Stimulated activated CD8-positive, alpha-beta memory T cell treated with anti-CD3 and anti-CD28 coated beads, Interleukin-2, amount 100 ng/mL, for 48 hours (primary cell): ENCODE data around the gene PRPF8.

Experiments used
- DNase-seq, 2 donors: peaks; one replicate each; pipeline ENCODE4 v3.0.0-alpha.2; 2020; ENCODE audit warnings: low read depth in 2 of 2

Gene PRPF8

DNA sequence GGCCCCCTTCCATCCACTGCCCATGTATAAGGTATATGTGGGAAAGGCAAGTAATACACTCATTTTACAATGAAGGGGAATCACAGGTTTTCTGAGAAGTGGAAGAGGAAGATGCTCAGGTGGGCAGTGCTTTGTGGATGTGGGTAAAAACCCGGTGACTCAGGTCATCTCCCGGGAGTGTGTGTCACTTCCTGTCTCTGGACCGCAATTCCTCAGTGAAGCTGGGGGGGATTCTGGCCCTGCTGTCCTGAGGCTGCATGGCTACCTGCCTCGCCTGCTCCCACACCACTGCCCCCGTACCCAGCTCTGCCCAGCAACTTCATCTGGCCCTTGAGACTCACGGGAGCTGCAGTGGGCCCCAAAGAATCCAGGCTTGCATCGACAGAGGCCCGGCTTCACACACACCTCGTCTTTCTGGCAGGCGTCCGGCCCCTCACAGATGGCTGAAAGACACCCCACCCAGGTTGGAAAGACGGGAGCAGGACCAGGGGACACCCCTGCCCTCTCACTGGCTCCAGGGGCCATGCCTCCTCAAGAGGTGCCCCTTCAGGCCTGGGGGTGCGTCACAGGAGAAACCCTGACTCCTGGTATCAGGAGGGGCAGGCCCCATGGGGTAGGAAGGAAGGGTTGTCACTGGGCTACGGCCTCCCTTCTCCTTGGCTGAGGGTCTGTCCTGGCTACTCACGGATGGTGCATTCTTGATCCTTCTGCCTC lies 40.0 kb downstream of the PRPF8 start:
- DNase-seq: no peak

DNA sequence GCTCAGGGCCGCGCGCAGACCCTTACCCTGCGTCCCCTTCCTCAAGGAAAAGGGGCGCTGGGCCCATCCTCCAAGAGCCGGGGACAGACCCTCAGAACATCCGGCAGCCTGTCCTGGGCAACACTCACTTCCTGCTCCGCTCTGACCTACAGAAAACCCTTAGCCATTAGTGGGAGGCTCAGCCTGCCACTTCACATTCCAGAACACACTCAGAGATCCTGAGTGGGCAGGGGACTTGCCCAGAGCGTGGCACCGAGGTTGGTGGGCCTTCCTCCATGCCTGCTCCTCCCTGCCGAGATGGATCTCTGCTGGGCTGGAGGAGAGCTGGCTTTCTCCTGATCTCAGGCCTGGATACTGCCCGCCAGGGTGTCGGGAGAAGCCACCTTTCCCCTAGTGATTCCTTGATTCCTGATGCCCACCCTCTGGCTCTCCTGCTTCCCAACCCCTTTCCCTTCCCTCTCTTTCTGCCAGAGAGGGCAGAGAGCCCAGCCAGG lies 40.6 kb downstream of the PRPF8 start:
- no peak for DNase-seq

DNA sequence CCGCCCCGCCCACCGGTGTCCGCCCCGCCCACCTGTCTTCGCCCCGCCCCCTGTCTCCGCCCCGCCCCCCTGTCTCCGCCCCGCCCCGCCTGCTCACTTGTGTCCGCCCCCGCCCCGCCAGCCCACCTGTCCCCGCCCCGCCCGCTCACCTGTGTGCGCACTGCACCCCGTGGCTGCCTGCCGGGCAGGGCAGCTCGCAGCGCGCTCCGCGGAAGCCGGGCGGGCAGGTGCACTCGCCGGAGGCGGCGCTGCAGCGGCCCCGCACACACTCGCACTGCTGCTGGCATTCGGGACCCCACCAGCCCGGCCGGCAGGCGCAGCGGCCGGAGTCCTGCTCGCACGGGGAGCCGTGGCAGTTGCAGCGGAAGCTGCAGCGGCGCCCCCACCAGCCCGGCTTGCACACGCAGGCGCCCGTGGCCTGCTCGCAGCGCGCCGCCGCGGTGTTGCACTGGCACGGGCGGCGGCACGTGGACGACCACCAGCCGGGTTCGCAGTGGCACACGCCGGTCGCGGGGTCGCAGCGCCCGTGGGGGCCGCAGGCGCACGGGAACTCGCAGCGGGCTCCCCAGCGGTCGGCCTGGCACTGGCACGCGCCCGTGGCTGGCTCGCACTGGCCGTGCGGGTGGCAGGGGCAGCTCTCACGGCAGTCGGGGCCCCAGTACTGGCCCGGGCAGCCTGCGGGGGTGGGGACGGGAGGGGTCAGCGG lies 41.2 kb downstream of the PRPF8 start:
- no peak for DNase-seq

DNA sequence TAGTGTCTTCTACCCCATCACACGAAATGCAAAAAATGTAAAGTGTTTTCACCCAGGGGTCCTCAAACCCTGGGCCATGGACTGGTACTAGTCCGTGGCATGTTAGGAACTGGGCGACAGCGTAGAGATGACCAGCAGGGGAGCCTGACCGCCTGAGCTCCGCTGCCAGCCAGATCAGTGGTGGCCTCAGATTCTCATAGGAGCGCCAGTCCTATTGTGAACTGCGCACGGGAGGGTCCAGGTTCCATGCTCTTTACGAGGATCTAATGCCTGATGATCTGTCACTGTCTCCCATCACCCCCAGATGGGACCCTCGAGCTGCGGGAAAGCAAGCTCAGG lies 43.6 kb downstream of the PRPF8 start:
- no peak for DNase-seq

DNA sequence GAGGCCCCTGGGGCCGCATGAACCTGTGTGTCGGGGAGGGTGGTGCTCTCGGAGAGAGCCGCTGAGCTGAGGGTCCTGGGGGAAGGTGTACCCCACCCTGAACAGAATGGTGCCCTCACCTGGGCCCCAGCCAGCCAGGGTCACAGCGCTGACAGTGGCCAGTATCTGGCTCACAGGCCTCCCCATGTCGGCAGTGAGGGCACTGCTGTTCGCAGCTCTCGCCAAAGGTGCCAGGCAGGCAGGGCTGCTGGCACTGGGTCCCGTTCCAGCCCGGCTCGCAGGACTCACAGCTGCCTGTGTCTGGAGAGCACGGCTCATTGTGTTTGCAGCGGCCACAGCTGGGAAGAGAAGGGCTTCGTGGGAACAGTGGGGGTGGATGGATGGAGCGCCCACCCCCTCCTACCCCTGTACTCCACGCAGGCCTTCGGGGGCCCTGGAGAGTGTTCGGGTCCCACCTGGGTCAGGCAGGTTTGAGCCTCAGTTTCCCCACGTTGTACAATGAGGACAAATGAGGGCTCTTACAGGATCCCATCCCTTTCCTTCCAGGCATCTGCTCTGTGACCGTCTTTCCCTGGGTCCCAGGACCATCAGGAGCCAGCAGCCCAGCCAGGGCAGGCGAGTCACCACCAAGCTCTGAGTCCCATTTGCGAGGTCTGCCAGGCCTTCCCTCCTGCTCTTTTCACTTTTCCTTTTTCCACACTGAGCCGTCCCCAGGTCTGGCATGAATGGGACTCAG lies 44.2 kb downstream of the PRPF8 start:
- DNase-seq: no peak

DNA sequence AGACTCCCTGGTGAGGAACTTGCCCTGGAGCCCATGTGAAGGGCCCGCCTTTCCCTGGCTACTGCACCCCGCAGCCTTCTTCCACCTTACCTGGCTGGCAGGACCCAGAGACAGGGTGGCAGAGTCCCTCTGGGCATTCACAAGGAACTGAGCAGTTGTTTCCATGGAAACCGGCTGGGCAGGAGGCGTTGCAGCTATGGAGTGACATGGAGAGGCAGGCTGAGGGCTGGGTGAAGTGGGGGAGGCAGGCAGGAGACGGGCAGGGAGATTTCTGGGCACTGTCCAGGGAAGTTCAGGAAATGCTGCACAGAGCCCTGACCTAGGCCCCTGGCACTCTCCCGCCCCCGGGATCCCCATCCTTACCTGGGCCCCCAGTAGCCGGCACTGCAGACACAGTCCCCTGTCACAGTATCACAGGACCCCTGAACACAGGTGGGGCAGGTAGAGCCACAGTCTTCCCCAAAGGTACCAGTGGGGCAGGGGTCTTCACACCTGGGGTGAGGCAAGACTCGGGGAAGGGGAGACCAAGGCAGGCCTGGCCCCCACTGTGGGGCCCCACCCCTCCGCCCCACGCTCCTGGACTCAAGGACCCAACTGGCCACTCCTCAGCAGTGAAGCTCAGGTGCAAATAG lies 45.0 kb downstream of the PRPF8 start:
- no peak for DNase-seq

DNA sequence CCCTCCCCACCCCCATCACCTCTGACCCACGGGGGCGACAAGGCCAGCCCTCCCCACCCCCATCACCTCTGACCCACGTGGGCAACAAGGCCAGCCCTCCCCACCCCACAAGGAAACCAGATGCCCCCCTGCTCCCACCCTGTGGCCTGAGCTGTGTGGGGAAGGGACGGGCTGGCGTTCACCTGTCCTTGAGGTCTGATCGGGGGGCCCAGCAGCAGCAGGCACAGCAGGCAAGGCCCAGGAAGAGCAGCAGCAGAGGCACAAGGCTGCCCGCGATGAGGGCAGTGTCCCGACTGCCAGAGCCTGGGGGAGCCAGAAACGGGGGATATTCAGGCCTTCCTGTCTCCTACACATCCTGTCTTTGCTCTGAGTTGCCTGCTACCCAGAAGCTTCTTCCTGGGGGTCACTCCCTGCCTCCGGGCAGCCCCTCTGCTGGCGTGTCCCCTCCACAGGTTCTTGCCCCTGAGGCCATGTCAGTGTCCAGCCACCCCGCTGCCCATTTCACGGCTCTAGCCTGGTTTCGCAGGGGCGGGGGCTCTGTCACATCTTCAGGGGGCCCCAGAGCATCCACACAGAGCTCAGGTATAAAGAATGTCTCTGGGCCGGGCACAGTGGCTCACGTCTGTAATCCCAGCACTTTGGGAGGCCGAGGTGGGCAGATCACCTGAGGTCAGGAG lies 45.9 kb downstream of the PRPF8 start:
- DNase-seq: no peak

DNA sequence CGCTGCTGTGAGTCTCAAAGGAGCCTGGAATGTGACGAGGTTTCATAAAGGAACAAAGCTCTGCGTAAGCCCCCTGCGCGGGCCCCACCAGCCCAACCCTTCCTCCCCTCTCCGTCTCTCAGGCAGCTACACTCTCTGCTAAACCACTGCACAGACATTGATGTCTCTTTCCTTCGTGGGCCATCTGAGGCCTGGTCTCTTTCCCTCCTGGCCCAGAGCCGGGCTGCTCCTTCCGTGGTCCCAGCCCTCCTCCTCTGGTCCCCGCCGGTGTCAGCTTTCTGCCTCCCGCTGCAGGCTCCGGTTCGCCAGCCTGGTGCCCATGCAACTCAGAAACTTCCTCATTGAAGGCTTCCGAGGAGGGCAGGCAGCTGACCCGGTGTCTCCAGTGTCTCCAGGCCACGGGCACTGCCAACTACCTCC lies 46.5 kb downstream of the PRPF8 start:
- no peak for DNase-seq

DNA sequence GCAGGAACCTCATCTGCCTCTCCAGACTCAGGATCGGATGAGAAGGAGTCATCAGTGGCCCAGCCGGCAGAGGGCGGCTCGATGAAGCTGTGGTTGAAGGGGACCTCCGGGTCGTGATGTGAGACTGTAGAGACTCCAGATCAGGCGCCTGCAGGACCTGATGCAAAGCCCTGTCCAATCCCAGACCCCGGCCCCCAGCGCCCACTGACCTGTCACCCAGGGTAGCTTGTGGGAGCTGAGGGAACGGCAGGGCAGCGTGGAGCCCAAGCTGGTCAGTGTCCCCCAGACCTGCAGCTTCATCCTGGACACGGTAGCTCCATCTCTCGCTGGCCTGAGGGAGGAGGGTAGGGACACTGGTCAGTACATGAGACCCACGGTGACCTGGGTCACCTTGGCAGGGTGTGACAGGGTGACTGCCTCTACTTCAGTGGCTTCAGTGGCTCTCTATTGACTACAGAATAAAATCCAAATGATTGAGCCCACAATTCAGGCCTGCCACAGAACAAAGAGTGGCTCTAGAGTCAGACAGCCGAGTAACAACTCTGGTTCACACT lies 47.9 kb downstream of the PRPF8 start:
- no peak for DNase-seq

DNA sequence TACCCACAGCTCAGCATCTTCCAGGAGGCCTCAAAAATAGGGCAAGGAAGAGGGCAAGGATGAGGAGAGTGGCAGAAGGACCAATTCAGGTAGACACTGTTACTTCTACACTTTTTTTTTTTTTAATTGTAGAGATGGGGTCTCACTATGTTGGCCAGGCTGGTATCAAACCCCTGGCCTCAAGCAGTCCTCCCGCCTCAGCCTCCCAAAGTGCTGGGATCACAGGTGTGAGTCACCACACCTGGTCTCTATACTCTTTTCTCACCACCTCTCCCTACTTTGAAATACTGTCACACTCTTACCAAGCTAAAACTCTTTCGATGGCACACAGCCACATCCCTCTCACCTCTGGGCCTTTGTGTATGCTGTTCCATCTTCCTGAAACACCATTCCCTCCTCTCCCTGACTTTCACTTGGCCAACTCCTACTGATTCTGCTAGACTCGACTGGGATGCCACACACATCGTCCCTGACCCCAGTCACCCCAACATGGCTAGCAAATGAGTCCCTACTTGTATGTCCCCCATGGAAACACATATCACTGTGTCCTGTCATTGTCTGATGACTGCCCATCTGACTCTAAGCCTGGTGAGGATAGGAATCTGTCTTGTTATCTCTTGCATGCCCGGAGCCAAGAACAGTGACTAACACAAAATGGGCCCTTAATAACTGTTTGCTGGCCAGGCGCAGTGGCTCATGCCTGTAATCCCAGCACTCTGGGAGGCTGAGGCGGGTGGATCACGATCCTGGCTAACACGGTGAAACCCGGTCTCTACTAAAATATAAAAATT lies 48.8 kb downstream of the PRPF8 start:
- no peak for DNase-seq

DNA sequence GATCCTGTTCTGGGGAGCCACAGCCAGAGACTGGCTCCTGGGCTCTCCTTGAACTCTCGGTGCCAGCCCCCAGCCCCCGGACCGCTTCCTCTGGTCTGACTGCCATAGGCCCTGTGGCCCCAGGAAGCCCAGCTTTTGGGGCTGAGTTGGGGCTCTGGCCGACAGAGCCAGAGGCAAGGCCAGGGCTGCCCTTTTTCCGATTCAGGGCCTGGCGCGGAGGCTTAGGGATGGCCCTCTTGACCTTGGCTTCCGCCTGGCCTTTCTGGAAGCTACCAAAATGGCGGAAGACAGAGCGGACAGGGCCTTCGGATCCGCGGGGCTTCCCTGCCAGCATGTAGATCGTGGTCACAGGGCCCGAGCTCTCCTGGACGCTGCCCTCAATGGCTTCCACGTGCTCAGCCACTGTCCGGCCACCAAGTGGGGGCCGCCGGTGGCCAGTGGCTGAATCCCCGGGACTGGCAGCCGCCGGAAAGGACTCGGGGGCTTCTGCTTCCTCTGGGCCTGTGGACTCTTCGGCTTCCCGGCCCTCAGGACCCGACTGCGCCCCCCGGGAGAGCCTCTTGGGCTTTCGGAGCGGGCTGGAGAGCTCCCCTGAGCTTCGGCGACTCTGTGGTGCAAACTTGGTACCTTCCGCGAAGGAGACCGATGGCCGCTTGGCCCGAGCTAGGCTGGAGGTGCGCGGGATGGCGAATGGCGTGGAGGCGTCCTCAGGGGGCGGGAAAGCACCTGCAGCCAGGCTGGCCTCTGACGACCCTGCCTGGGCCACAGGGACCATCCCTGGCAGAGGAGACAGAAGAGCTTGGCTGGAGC lies 49.6 kb downstream of the PRPF8 start:
- DNase-seq: no peak

DNA sequence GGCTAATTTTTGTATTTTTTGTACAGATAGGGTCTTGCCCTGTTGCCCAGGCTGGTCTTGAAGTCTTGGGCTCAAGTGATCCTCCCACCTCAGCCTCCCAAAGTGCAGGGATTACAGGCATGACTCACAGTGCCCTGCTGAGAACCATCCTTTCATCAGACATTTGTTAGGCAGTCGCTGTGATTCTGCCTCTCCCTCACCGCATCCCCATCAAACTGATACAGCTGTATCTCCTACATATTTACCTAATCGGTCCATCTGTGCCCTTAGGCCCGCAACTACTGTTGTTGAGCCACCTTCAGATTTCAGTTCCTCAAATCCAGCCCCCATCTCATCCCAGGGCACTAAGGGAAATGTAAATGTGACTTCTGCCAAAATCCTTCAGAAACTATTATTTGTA lies 54.0 kb downstream of the PRPF8 start:
- DNase-seq: no peak

DNA sequence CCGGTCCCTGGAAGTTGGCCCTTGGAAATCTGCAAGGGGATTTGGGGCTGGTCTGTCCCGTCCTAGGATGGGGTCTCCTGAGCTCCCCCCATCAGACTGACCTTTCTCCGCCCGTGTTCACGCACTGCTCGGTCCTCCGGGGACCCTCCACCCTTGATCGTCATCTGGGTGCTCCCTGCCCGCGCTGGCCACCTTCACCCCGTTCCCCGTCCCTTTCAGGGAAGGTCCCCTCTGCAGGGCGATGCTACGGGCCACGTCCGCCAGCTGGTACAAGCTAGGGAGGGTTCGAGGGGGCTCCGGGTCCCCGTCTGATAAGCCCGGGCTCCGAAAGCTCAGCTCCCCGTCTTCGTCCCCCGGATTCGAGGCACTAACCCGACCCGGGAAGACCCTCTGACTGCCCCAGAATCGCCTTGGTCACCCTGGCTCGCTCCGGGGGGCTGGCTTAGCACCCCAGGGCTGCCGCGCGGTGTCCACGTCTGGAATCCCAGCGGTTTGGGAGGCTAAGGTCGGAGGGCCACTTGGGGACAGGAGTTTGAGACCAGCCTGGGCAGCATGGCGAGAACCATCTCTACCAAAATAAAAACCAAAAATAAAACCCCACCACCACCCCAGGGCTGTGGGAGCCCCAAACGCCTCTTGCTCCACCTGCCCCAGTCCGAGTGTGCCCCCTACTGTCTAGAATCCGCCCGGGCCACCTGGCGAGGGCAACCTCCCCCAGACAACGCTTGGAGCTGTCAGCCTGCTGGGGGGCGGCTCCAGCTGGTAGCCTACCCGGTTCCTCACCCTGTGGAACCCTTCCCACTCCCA lies 55.0 kb downstream of the PRPF8 start:
- peak; percentile 81 to 82 for DNase-seq

DNA sequence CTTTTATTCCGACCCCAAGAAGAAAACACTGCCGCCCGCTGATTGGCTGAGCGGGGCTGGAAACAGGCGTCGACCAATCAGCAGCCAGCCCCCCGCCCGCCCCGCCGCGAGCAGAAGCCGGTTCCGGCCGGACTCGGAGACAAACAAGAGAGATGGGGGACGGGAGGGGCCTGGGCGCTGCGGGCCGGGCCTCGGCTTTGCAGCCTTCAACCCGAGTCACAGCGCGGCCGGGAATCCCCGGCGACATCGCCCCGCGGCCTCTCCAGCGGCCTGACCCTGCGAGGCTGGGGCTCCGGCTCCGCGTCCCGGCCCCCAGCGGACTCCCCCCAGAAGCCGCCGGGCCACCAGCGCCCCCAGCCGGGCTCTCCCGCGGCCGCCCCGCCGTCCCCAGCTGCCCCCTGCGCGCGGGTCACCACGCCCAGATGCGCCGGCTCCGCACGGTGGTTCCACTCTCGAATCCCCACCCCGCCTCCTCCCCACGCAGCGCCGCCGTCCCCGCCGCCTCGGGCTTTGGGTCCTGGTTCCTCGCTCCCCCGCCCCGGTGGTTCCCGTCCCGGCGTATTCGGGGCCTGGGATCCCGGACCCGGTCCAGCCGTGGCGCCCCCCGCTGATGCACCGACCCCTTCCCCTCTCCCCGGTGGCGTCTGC lies 55.7 kb downstream of the PRPF8 start:
- DNase-seq: peak; percentile 84 to 88

DNA sequence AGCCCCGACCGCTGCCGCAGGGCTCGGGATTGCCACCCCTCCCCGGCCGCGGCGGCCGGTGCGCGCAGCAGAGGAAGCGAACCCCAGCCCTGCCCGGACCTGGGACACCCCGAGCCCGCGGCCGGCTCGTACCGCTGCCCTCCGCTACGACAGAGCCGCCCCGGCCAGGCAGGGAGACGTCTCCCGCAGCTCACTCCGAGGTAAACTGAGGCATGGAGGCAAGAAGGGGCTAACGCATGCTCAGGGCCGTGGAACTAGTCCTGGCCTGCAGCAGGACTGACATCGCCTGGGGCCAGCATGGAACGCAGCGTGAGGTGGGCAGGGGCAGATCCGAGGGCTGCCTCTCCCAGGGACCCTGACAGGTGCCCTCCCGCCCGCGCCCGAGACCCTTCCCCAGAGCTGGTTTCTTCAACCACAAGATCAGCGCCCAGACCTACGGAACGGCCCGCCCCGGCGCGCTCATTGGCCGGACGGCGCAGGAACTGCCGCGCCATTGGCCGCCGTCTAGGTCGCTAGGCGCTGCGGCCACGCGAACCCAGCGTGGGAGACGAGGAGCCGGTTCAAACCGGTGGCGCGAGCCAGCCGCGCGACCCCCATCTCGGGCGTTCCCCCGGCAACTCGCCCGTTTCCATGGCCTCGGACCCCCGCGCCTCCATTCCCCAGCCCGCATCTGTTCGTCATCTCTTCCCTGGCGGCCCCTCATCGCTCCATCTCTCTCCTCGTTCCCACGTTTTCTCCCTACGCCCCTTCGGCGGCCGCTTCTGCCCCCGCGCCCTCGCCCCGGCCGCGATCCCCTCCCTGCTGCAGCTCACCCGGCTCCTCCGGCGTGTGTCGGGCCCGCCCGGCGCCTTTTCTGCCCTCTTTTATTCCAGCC lies 56.4 kb downstream of the PRPF8 start, which contains the start of gene SLC43A2:
TSS of gene SLC43A2 (minus strand) at position 853 of the 874 bp plus-strand sequence. CDS start 960 bp downstream, outside the sequence.
- peak; percentile 67 to 71 for DNase-seq

DNA sequence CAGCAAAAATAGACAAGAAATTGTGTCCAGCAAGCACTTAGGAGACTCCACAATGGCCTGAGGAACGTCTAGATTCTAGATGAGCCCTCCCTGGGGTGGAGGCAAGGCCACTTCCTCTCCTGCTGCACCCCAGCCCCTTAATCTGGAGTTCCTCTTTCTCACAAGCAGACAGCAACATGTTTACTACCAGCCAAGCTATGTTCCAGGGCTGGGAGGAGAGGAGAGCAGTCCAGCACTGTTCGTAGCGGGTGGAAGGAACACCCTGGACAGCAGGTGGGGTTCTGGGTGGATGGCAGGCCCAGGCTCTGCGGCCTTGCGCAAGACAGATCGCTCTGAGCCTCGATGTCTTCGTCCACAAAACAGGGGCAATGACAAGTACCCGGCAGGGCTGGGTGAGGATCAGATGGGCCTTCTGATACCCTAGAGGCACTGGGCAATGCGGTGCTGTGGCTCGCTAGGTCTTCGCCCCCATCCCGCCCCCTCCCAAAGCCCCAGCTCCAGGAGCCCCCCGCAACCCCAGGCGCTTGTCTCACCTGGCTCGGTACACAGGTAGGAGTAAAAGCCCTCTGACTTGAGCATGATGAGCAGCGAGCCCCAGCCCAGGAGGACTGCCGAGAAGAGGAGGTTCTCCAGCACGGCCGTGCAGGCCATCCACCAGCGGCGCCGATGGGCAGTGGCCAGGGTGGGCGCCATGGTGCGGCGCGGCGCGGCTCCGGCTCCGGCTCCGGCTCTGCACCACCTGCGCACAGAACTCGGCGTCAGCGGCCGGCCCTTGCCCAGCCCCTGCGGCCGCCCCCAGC lies 57.3 kb downstream of the PRPF8 start:
- no peak for DNase-seq
